HEK293T (cell line): ENCODE data around the gene RASL10A.

ENCODE experiments used
- BHLHE40 ChIP-seq: fragments of 450-650 bp; IDR thresholded peaks from 2 replicates; pipeline ENCODE4 v1.6.1; 2016; ENCODE audit warnings: mild to moderate bottlenecking, moderate library complexity, borderline replicate concordance
- L3MBTL2 ChIP-seq: fragments of 450-650 bp; conservative IDR thresholded peaks from 2 replicates; pipeline ENCODE4 v1.6.1; 2016; ENCODE audit warnings: mild to moderate bottlenecking
- SP1 ChIP-seq: fragments of 450-650 bp; IDR thresholded peaks from 2 replicates; pipeline ENCODE4 v1.6.1; 2017
- TARDBP ChIP-seq: fragments of 450-650 bp; IDR thresholded peaks from 2 replicates; pipeline ENCODE4 v1.6.1; 2016

DNA sequence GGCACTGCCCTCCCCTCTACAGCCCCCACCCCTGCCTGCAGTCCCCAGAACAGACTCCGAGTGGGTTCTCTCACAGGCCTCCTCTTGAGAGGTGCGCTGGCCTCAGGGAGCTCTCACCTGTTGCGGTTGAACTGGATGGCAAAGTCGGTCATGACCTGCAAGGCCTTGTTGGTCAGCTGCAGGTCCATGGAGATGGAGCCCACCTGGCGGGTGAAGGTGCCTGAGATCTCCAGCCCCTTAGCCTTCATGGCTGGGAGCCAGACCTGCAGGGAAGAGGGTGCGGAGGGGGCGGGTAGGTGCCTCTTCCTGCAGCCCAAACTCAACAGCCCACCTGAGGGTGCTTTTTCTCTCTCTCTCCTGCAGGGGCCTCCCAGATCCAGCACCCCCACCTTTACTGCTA, 18.7 kb upstream of the RASL10A start:
- TF ChIP-seq TARDBP (no peak), SP1 (no peak), BHLHE40 (no peak), L3MBTL2 (no peak)
